Tibial nerve (tissue), 4 donors: ENCODE data around the gene ITGA4. TPM values are rescaled to one million over a fixed set of nuclear protein-coding genes. Genes with fewer than 3 reads are reported as not detected.

Experiments used
- DNase-seq, 2 donors: peaks; one replicate each; pipeline ENCODE4 v3.0.0-alpha.2; 2019; ENCODE audit warnings: low spot score in 2 of 2
- H3K27ac ChIP-seq, 4 donors: fragments of 200-600 bp; sonication (generic) in 3 of 4; one replicate each; pipeline ENCODE4 v1.5.1; 2017 to 2019; ENCODE audit warnings: mild to moderate bottlenecking in 1 of 4
- H3K27me3 ChIP-seq, 2 donors: fragments of 200-600 bp; sonication (generic) in 1 of 2; one replicate each; pipeline versions ENCODE4 v1.5.1 to v1.6.0; 2017 to 2019
- H3K36me3 ChIP-seq, 3 donors: fragments of 200-600 bp; sonication (generic); one replicate each; pipeline ENCODE4 v1.5.1; 2018 to 2019
- H3K4me1 ChIP-seq, 4 donors: fragments of 200-600 bp; sonication (generic) in 3 of 4; one replicate each; pipeline ENCODE4 v1.5.1; 2017 to 2019
- H3K4me3 ChIP-seq, 4 donors: fragments of 200-600 bp; sonication (generic) in 3 of 4; one replicate each; pipeline ENCODE4 v1.5.1; 2017 to 2019; ENCODE audit warnings: mild to moderate bottlenecking in 1 of 4, moderate library complexity in 1 of 4
- H3K9me3 ChIP-seq, 4 donors: fragments of 200-600 bp; sonication (generic) in 3 of 4; one replicate each; pipeline ENCODE4 v1.5.1; 2017 to 2019
- CTCF ChIP-seq, 5 experiments: fragments of 200-600 bp in 3 of 5; fragments of 450-650 bp in 2 of 5; sonication (generic) in 3 of 5; IDR thresholded peaks; one replicate each; pipeline ENCODE4 v1.5.1; 2016 to 2019; ENCODE audit warnings: antibody characterized with exemption in 5 of 5, mild to moderate bottlenecking in 3 of 5, moderate library complexity in 2 of 5
- EP300 ChIP-seq, 2 donors: sonication (generic); formaldehyde crosslinking; IDR thresholded peaks; one replicate each; pipeline ENCODE4 v1.6.1; 2017; ENCODE audit warnings: antibody characterized with exemption in 2 of 2, mild to moderate bottlenecking in 1 of 2
- POLR2A ChIP-seq, 2 donors: fragments of 450-650 bp; IDR thresholded peaks; one replicate each; pipeline ENCODE4 v1.6.1; 2017; ENCODE audit warnings: antibody characterized with exemption in 2 of 2, mild to moderate bottlenecking in 2 of 2, moderate library complexity in 2 of 2
- WGBS, 2 donors: methylation state at CpG; one replicate each; pipeline ENCODE4 v1.1.5; 2018; 5-methylcytosine and 5-hydroxymethylcytosine counted together
- total RNA-seq, 4 donors: library from RNA; depleted of rRNA; stranded (reverse); fragments of >200 nt; gene quantifications; one replicate each; pipeline ENCODE4 v1.1.0, GENCODE V29; 2016

ITGA4 gene
- total RNA-seq, 4 donors from 2014 or later, result 8.0 to 10.7 (median 9.0) TPM

DNA sequence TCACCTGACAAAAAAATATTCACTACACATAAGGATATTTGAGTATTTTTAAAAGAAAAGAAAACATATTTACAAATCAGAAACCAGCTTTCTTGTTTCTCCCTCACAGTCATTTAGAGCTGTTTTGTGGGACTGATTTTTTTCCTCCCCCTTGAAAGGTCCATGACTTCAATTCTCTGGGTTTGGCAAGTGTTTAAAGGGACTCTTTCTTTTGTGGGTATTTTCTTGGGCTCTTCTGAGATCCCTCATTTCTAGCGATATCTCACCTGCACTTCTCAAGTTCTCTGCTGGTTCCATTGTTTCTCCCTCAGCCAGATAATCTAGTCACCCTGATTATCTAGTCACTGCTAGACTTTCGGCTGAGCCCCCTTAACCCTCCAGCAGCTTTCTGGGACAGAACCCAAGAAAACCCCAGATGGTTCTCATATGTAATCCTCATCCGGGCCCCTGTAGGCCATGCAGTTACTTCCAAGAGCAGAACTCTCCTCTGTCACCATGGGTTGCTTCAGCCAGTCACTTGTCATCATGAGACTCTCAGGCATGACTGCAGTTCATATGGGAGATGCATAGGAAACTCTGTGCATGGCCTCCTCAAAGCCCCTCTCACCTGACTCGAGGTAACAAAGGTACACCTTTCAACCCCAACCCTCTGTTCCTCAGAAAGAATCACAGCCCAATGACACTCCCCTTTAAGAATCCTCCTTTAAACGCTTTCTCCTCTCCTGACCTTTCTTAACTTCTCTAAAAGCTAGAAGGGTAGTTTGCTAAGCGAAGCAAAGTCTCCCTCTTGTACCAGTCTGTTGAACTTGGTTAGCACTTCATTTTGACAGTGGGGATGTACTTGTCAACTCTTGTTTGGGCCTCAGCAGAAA lies 36.7 kb upstream of the ITGA4 start:
- no peak for DNase-seq
- TF ChIP-seq CTCF (IDR thresholded peaks at IDR 0.05) (no peak), POLR2A (IDR thresholded peaks at IDR 0.05) (no peak), EP300 (IDR thresholded peaks at IDR 0.05) (no peak)
- no peaks in the 10 kb centered on the region for H3K36me3 ChIP-seq
- no peaks in the 10 kb centered on the region for H3K27me3 ChIP-seq
- no peak overlapping the region for H3K27ac ChIP-seq
- H3K4me1 ChIP-seq, result no peaks in the 10 kb centered on the region
- peaks cover 0 to 6% (median 0%) of the 10 kb centered on the region in 4 donors for H3K9me3 ChIP-seq
- no peak overlapping the region for H3K4me3 ChIP-seq
- WGBS, 2 donors, result 85 to 89% methylated on average over 6 of the region's 6 CpGs

DNA sequence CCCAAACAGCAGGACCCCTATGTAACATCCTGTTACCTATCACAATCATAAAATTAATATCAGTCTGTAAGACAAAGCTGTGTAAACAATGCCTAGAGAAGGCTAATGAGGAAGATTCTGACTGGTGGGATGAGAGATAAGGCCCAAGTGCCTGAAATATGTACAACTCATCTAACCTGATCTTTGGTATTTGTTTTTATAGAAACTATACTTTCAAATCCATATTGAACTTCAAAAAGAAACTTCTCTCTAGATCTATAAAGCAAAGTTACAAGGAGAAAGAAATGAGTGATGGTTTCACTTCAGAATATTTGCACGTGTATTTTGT lies 36.1 kb upstream of the ITGA4 start:
- H3K4me1 ChIP-seq, result no peaks in the 10 kb centered on the region
- no peak for DNase-seq
- WGBS, 2 donors, result 66 to 77% methylated on average over 1 of the region's 1 CpG
- no peaks in the 10 kb centered on the region for H3K27me3 ChIP-seq
- no peak overlapping the region for H3K27ac ChIP-seq
- H3K4me3 ChIP-seq, result no peak overlapping the region
- peaks cover 0 to under 1% (median 0%) of the 10 kb centered on the region in 4 donors for H3K9me3 ChIP-seq
- no peaks in the 10 kb centered on the region for H3K36me3 ChIP-seq
- no peak for TF ChIP-seq POLR2A (IDR thresholded peaks at IDR 0.05)
- no peak for TF ChIP-seq EP300 (IDR thresholded peaks at IDR 0.05)
- no peak for TF ChIP-seq CTCF (IDR thresholded peaks at IDR 0.05)

- 74 to 77% methylated on average over 2 of the region's 2 CpGs for WGBS, 2 donors
- H3K36me3 ChIP-seq, result no peaks in the 10 kb centered on the region
- no peak for TF ChIP-seq EP300 (IDR thresholded peaks at IDR 0.05)
- TF ChIP-seq CTCF (IDR thresholded peaks at IDR 0.05), result no peak
- no peak for TF ChIP-seq POLR2A (IDR thresholded peaks at IDR 0.05)
- H3K4me1 ChIP-seq, result no peaks in the 10 kb centered on the region
- H3K27me3 ChIP-seq, result no peaks in the 10 kb centered on the region
- no peak for DNase-seq
- no peaks in the 10 kb centered on the region for H3K9me3 ChIP-seq
- H3K27ac ChIP-seq, result no peak overlapping the region
- no peak overlapping the region for H3K4me3 ChIP-seq
Observed at GRCh38 chr2:181421464-181421863, 35.7 kb upstream of the ITGA4 start.

GRCh38 chr2:181426672-181427071 lies 30.5 kb upstream of the ITGA4 start:
- WGBS, 2 donors, result 53 to 55% methylated on average over 2 of the region's 2 CpGs
- H3K27me3 ChIP-seq, result no peaks in the 10 kb centered on the region
- no peaks in the 10 kb centered on the region for H3K9me3 ChIP-seq
- H3K4me3 ChIP-seq, result no peak overlapping the region
- no peaks in the 10 kb centered on the region for H3K4me1 ChIP-seq
- no peak overlapping the region for H3K27ac ChIP-seq
- H3K36me3 ChIP-seq, result no peaks in the 10 kb centered on the region
- no peak for DNase-seq
- no peak for TF ChIP-seq CTCF (IDR thresholded peaks at IDR 0.05)
- TF ChIP-seq EP300 (IDR thresholded peaks at IDR 0.05), result no peak
- TF ChIP-seq POLR2A (IDR thresholded peaks at IDR 0.05), result no peak

- no peaks in the 10 kb centered on the region for H3K27me3 ChIP-seq
- 54 to 55% methylated on average over 3 of the region's 3 CpGs for WGBS, 2 donors
- DNase-seq, result no peak
- H3K4me3 ChIP-seq, result no peak overlapping the region
- H3K4me1 ChIP-seq, result no peaks in the 10 kb centered on the region
- no peaks in the 10 kb centered on the region for H3K36me3 ChIP-seq
- TF ChIP-seq CTCF (IDR thresholded peaks at IDR 0.05) (peak in 2 of 5 experiments; percentile 13 to 33), EP300 (IDR thresholded peaks at IDR 0.05) (no peak)
- no peaks in the 10 kb centered on the region for H3K9me3 ChIP-seq
- H3K27ac ChIP-seq, result no peak overlapping the region
Observed at GRCh38 chr2:181430406-181431118, 26.6 kb upstream of the ITGA4 start.
